GM12878 (cell line): ENCODE measurements around the gene DAPK2. TPM values are rescaled to one million over a fixed set of nuclear protein-coding genes. Genes with fewer than 3 reads are reported as not detected.

Experiments used
- CUX1 ChIP-seq: IDR thresholded peaks from 2 replicates; pipeline ENCODE4 v1.6.1; 2012; ENCODE audit warnings: improper control_type of control experiment, low read depth, low read length; ENCODE audit not compliant: insufficient replicate concordance
- EED ChIP-seq: sonication (generic); IDR thresholded peaks from 2 replicates; pipeline ENCODE4 v1.6.1; 2016; ENCODE audit warnings: antibody characterized with exemption, low read depth
- GABPA ChIP-seq: IDR thresholded peaks from 2 replicates; pipeline ENCODE4 v1.6.1; 2014; ENCODE audit warnings: antibody characterized with exemption, low read depth, mild to moderate bottlenecking, inconsistent platforms
- JUND ChIP-seq: IDR thresholded peaks from 2 replicates; pipeline ENCODE4 v1.6.1; 2012; ENCODE audit warnings: low read depth, mild to moderate bottlenecking, low read length, improper control_type of control experiment, moderate library complexity
- PRDM15 ChIP-seq: fragments of 450-650 bp; formaldehyde crosslinking; IDR thresholded peaks from 2 replicates; pipeline ENCODE4 v1.4.0; 2020; ENCODE audit warnings: mild to moderate bottlenecking, moderate library complexity
- RELB ChIP-seq: fragments of 450-650 bp; IDR thresholded peaks from 2 replicates; pipeline ENCODE4 v1.6.1; 2017; ENCODE audit warnings: low read depth, mild to moderate bottlenecking, moderate library complexity
- RFX5 ChIP-seq: IDR thresholded peaks from 2 replicates; pipeline ENCODE4 v1.6.1; 2011; ENCODE audit warnings: low read depth, low read length, improper control_type of control experiment
- SUZ12 ChIP-seq: fragments of 200-600 bp; sonication (generic); IDR thresholded peaks from one replicate; pipeline ENCODE4 v1.6.1; 2018; ENCODE audit warnings: antibody characterized with exemption, mild to moderate bottlenecking; ENCODE audit not compliant: unreplicated experiment
- ZBTB11 ChIP-seq: fragments of 450-650 bp; formaldehyde crosslinking; IDR thresholded peaks from 2 replicates; pipeline ENCODE4 v1.5.0; 2022; ENCODE audit warnings: mild to moderate bottlenecking, missing genetic modification characterization
- ZBTB4 ChIP-seq: fragments of 450-650 bp; formaldehyde crosslinking; IDR thresholded peaks from 2 replicates; pipeline ENCODE4 v1.4.0; 2022; ENCODE audit warnings: mild to moderate bottlenecking, moderate library complexity
- polyA plus RNA-seq, 11 experiments: library from polyadenylated mRNA; depleted of rRNA in 4 of 11; unstranded in 6 of 11; stranded (reverse) in 5 of 11; fragments of >200 nt; fragmentation: Nextera tagmentation in 4 of 11; fragmentation: Illumina TruSeq in 1 of 11; extraction: Ambion mirVana in 4 of 11; extraction: Trizol in 1 of 11; gene quantifications; 1 replicate in 1 of 11; 2 replicates in 10 of 11; pipeline versions ENCODE4 v1.2.1 to v1.2.3, GENCODE V29; 2011 to 2016; ENCODE audit warnings: inconsistent platforms in 2 of 11, missing spikeins in 2 of 11, low read depth in 1 of 11
- total RNA-seq, 4 experiments: library from RNA; depleted of rRNA in 3 of 4; stranded (reverse); fragments of >200 nt in 3 of 4; fragmentation: Illumina TruSeq in 1 of 4; extraction: Trizol in 1 of 4; gene quantifications; 2 replicates each; pipeline versions ENCODE4 v1.2.1 to v1.2.3, GENCODE V29; 2013 to 2021

Gene DAPK2
- total and polyA plus RNA-seq, 10 of the 15 experiments (the other 5 are each of a cell fraction or from before 2014, with no cell fraction given): 0.69 to 8.4 (median 4.1) TPM

- no peak for TF ChIP-seq PRDM15 (CRISPR knock-in tag)
- no peak for TF ChIP-seq GABPA
- peak; percentile 75 for TF ChIP-seq EED
- peak; percentile 44; the same call in 1 of the 2 replicates for TF ChIP-seq JUND
- peak; percentile 49; the same call in 1 of the 2 replicates for TF ChIP-seq RELB
- no peak for TF ChIP-seq ZBTB11 (CRISPR knock-in tag)
- no peak for TF ChIP-seq RFX5
- peak; percentile 65 for TF ChIP-seq CUX1
- no peak for TF ChIP-seq SUZ12
- TF ChIP-seq ZBTB4: no peak
Measured at GRCh38 chr15:64010719-64011118, 35.6 kb downstream of the DAPK2 start (continued).
